DND-41 (cell line): ENCODE results near the gene RBMS1.

Experiments used
- CTCF ChIP-seq: IDR thresholded peaks from 2 replicates; pipeline ENCODE4 v1.5.1; 2012; ENCODE audit warnings: borderline replicate concordance, low read length, moderate library complexity, mild to moderate bottlenecking; ENCODE audit not compliant: poor library complexity, severe bottlenecking; ENCODE audit errors: extremely low read depth
- EZH2 ChIP-seq: IDR thresholded peaks from 3 replicates; pipeline ENCODE4 v1.6.1; 2012; ENCODE audit warnings: borderline replicate concordance, low read depth, mild to moderate bottlenecking, moderate library complexity, low read length, inconsistent platforms; ENCODE audit not compliant: severe bottlenecking

GRCh38 chr2:160384791-160385190 is 108.8 kb downstream of the RBMS1 start:
- TF ChIP-seq CTCF: no peak
- TF ChIP-seq EZH2: no peak
